PC-9 (cell line): ENCODE data around the gene FAM120B. TPM values are rescaled to one million over a fixed set of nuclear protein-coding genes. Genes with fewer than 3 reads are reported as not detected.

ENCODE experiments used
- BruUV-seq: library from RNA; stranded (reverse); fragments of 400-500 nt; replicated peaks from 2 replicates; lab custom pipeline; 2021; lab: Mats Ljungman, UMichigan
- CTCF ChIA-PET: fragments of 300-600 bp; sonication (Branson Sonifier 250); formaldehyde crosslinking; loops from one replicate; lab custom pipeline; 2022; ENCODE audit warnings: antibody characterized with exemption; lab: Charles Lee
- POLR2A ChIA-PET: fragments of 300-600 bp; sonication (Branson Sonifier 250); formaldehyde crosslinking; loops from one replicate; lab custom pipeline; 2022; ENCODE audit warnings: antibody characterized with exemption; ENCODE audit not compliant: unreplicated experiment; lab: Charles Lee
- DNase-seq, 2 experiments: peaks; one replicate each; pipeline versions ENCODE4 v3.0.0 to v3.0.0-alpha.2; 2015 to 2022; ENCODE audit warnings: mixed read lengths in 1 of 2
- H2AFZ ChIP-seq: fragments of 200-600 bp; sonication (generic); 2 replicates; pipeline ENCODE4 v1.8.1; 2017; ENCODE audit warnings: antibody characterized with exemption
- H3F3A ChIP-seq: fragments of 200-600 bp; sonication (generic); 2 replicates; pipeline ENCODE4 v1.8.1; 2017; ENCODE audit warnings: antibody characterized with exemption, mild to moderate bottlenecking, low read depth; ENCODE audit not compliant: insufficient read depth
- H3K27ac ChIP-seq: fragments of 200-600 bp; sonication (generic); 2 replicates; pipeline ENCODE4 v1.6.1; 2016; ENCODE audit warnings: mixed run types
- H3K27me3 ChIP-seq: fragments of 200-600 bp; sonication (generic); 2 replicates; pipeline ENCODE4 v1.6.1; 2016; ENCODE audit warnings: low read depth, mixed run types; ENCODE audit not compliant: insufficient read depth
- H3K36me3 ChIP-seq: fragments of 200-600 bp; sonication (generic); 2 replicates; pipeline ENCODE4 v1.6.1; 2016; ENCODE audit warnings: low read depth, mixed run types
- H3K4me1 ChIP-seq: fragments of 200-600 bp; sonication (generic); replicated peaks from 2 replicates; pipeline ENCODE4 v1.6.1; 2016; ENCODE audit warnings: mixed run types; ENCODE audit not compliant: insufficient read depth
- H3K4me2 ChIP-seq: fragments of 200-600 bp; sonication (generic); 2 replicates; pipeline ENCODE4 v1.6.1; 2017; ENCODE audit warnings: mixed run types
- H3K4me3 ChIP-seq: fragments of 200-600 bp; sonication (generic); 2 replicates; pipeline ENCODE4 v1.6.1; 2016; ENCODE audit warnings: mixed run types
- H3K79me2 ChIP-seq: fragments of 200-600 bp; sonication (generic); 2 replicates; pipeline ENCODE4 v1.6.1; 2017; ENCODE audit warnings: low read depth, mixed run types
- H3K9me2 ChIP-seq: fragments of 200-600 bp; sonication (generic); 2 replicates; pipeline ENCODE4 v1.8.1; 2017; ENCODE audit warnings: mild to moderate bottlenecking; ENCODE audit not compliant: insufficient read depth
- H3K9me3 ChIP-seq: fragments of 200-600 bp; sonication (generic); 2 replicates; pipeline ENCODE4 v1.8.1; 2016; ENCODE audit warnings: low read depth; ENCODE audit not compliant: insufficient read depth
- H4K20me1 ChIP-seq: fragments of 200-600 bp; sonication (generic); 2 replicates; pipeline ENCODE4 v1.8.1; 2017; ENCODE audit not compliant: insufficient read depth
- EZH2 ChIP-seq: fragments of 200-600 bp; sonication (generic); IDR thresholded peaks from 2 replicates; pipeline ENCODE4 v1.8.0; 2017; ENCODE audit warnings: antibody characterized with exemption, low read depth
- intact Hi-C: fragments of 100-400 bp; cut with micrococcal nuclease; formaldehyde crosslinking; loops from one replicate; pipeline ENCODE4 v1.10.0; 2022; ENCODE audit not compliant: unreplicated experiment
- total RNA-seq: library from RNA; stranded (reverse); gene quantifications from 2 replicates; pipeline ENCODE4 v1.2.3, GENCODE V29; 2021
- TF ChIP-seq, protein P1 (sequence below): fragments of 200-600 bp; sonication (generic); conservative IDR thresholded peaks from 2 replicates; pipeline ENCODE4 v1.6.1; 2017; ENCODE audit warnings: mixed run types, antibody characterized with exemption, mild to moderate bottlenecking, moderate library complexity

The FAM120B gene
- total RNA-seq, 1 experiment from 2014 or later = 14.3 TPM

DNA sequence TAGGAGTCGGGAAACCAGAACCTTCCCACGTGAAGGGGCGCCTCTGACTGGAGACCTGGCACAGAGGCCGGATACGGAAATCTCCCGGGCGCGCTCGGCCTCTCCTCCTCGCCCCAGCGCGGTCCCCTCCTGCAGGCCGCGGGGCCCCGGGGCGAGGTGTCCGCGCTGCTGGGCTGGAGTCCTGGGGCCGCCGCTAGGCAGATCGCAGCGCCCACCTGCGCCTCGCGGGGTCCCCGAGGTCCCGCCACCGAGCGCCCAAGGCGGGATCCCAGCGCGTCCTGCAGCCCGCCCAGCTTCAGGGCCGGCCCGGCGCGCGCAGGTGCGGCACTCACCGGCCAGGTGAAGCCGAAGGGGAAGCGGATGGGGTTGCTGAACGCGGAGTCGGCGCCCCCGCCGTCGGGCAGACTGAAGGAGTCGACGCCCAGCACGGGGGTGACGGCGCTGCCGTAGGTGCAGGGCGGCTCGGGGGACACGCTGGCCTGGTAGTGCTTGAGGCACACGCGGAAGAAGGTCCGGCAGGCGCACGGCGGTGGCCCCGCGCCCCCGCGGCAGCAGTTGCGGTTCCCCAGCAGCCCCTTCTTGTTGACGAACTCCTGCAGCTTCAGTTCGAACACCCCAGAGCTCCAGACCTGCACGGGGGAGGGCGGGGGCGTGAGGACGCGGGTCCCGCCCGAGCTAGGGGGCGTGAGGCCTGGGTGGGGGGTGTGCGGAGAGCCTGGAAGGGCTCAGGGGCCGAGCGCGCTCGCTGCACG is 17.2 kb upstream of the FAM120B start:
- H3K9me3 ChIP-seq = no peaks in the 10 kb centered on the region
- no peak for DNase-seq
- no peaks in the 10 kb centered on the region for H3K36me3 ChIP-seq
- no peak overlapping the region for H3K27ac ChIP-seq
- no peaks in the 10 kb centered on the region for H3K79me2 ChIP-seq
- H3K27me3 ChIP-seq = peaks cover 60% of the 10 kb centered on the region
- no peak overlapping the region for H3K4me3 ChIP-seq
- no TSS peak for BruUV-seq
- H3K4me1 ChIP-seq = no peaks in the 10 kb centered on the region
- H2AFZ ChIP-seq = no peak overlapping the region
- no peak overlapping the region for H3K4me2 ChIP-seq
- ChIA-PET CTCF (no interaction called here), POLR2A (no interaction called here)
- no peaks in the 10 kb centered on the region for H3K9me2 ChIP-seq
- H3F3A ChIP-seq = no peaks in the 10 kb centered on the region
- intact Hi-C loops = no loop called here
- no peaks in the 10 kb centered on the region for H4K20me1 ChIP-seq
- TF ChIP-seq EZH2 = no peak
- TF ChIP-seq, protein P1, sequence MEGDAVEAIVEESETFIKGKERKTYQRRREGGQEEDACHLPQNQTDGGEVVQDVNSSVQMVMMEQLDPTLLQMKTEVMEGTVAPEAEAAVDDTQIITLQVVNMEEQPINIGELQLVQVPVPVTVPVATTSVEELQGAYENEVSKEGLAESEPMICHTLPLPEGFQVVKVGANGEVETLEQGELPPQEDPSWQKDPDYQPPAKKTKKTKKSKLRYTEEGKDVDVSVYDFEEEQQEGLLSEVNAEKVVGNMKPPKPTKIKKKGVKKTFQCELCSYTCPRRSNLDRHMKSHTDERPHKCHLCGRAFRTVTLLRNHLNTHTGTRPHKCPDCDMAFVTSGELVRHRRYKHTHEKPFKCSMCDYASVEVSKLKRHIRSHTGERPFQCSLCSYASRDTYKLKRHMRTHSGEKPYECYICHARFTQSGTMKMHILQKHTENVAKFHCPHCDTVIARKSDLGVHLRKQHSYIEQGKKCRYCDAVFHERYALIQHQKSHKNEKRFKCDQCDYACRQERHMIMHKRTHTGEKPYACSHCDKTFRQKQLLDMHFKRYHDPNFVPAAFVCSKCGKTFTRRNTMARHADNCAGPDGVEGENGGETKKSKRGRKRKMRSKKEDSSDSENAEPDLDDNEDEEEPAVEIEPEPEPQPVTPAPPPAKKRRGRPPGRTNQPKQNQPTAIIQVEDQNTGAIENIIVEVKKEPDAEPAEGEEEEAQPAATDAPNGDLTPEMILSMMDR = no peak

- Histone ChIP-seq H3K9me2 (no peaks in the 10 kb centered on the region), H3K27me3 (peaks cover 60% of the 10 kb centered on the region), H4K20me1 (no peaks in the 10 kb centered on the region), H3K9me3 (no peaks in the 10 kb centered on the region), H3K36me3 (no peaks in the 10 kb centered on the region), H3K79me2 (no peaks in the 10 kb centered on the region), H2AFZ (no peak overlapping the region), H3K4me3 (no peak overlapping the region), H3K4me1 (no peaks in the 10 kb centered on the region), H3K4me2 (no peak overlapping the region), H3F3A (no peaks in the 10 kb centered on the region), H3K27ac (no peak overlapping the region)
- no TSS peak for BruUV-seq
- DNase-seq = no peak
- POLR2A ChIA-PET = no interaction called here
- intact Hi-C loops = loop anchor here (5.0 kb wide), 1 partner anchor 458 kb away; no protein-coding TSS in a partner anchor
- TF ChIP-seq, protein P1 = no peak
- no peak for TF ChIP-seq EZH2
- CTCF ChIA-PET = no interaction called here
Measured at GRCh38 chr6:170289951-170290295, 16.6 kb upstream of the FAM120B start.

- no TSS peak for BruUV-seq
- H3K36me3 ChIP-seq = no peaks in the 10 kb centered on the region
- peaks cover 60% of the 10 kb centered on the region for H3K27me3 ChIP-seq
- H3F3A ChIP-seq = no peaks in the 10 kb centered on the region
- TF ChIP-seq, protein P1 = no peak
- TF ChIP-seq EZH2 = no peak
- CTCF ChIA-PET = no interaction called here
- no peaks in the 10 kb centered on the region for H3K9me2 ChIP-seq
- no peaks in the 10 kb centered on the region for H3K4me1 ChIP-seq
- no peaks in the 10 kb centered on the region for H3K79me2 ChIP-seq
- no peak within 1 kb of the TSS for H3K4me3 ChIP-seq
- DNase-seq = no peak
- H2AFZ ChIP-seq = no peak within 1 kb of the TSS
- POLR2A ChIA-PET = no interaction called here
- H3K9me3 ChIP-seq = no peaks in the 10 kb centered on the region
- H3K4me2 ChIP-seq = no peak within 1 kb of the TSS
- H4K20me1 ChIP-seq = no peaks in the 10 kb centered on the region
- H3K27ac ChIP-seq = no peak within 1 kb of the TSS
- intact Hi-C loops = loop anchor here (5.0 kb wide), 1 partner anchor 458 kb away; no protein-coding TSS in a partner anchor
Measured at GRCh38 chr6:170290296-170291128, 16.0 kb upstream of the FAM120B start, which contains the start of gene DLL1. TSS of gene DLL1 (minus strand) at chr6:170291078. CDS start at chr6:170290139, 939 bp downstream.
